ENCODE measurements around the gene CASZ1.

The CASZ1 gene

DNA sequence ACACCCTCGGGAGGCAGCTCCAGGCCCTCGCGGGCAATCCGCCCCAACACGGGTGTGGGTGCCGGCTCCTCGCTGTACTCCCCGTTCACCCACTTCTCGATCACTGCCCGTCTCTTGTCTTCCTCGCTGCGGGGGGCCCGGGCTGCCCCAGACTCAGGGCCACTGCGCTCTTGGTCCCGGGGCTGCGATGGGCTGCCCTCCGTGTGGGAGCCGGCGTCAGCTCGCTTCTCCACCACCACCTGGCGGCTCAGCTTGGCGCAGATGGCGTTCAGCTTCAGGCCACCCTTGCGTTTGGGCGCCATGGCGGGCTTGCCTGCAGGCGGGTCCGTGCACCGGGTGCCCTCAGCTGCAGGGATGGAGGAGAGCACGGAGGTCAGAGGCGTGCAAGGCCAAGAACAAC is 131.2 kb downstream of the CASZ1 start:
- DNase-seq, result no peak

DNA sequence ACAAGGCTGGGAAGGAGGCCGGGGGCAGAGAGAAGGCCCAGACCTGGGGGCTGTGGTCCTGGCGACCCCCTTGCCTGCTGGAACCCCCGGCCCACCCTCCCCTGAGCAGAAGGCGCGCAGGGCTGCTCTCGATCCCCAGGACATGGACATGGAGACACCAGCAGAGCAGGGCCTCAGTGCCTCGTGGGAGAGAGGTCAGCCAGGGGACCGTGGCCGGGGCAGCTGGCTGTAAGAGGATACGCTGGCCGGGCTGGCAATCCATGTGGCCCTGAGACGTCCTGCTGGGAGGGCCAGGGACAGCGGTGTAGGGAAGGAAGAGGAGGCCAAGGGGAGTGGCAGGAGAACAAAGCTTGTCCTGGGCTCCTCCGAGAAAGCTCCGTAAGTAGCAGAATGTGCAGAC is 132.2 kb downstream of the CASZ1 start:
- DNase-seq, result no peak

DNA sequence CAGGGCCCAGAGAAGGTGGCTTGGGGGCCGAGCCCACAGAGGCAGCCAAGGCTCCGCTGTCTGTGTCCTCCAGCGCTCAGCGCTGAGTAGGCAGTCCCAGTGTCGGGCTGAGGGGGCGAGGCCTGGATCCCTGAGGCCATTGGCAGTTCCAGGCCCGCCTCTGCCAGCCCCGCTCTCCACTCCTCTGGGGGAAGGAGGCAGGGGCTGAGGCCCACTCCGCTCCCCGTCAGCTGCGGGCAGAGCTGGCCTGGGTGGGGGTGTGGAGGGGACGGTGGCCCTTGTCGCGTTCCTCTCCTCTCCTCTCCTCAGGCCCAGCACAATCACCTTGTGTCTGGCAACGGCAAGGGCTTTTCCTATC is 132.8 kb downstream of the CASZ1 start:
- DNase-seq, result no peak

DNA sequence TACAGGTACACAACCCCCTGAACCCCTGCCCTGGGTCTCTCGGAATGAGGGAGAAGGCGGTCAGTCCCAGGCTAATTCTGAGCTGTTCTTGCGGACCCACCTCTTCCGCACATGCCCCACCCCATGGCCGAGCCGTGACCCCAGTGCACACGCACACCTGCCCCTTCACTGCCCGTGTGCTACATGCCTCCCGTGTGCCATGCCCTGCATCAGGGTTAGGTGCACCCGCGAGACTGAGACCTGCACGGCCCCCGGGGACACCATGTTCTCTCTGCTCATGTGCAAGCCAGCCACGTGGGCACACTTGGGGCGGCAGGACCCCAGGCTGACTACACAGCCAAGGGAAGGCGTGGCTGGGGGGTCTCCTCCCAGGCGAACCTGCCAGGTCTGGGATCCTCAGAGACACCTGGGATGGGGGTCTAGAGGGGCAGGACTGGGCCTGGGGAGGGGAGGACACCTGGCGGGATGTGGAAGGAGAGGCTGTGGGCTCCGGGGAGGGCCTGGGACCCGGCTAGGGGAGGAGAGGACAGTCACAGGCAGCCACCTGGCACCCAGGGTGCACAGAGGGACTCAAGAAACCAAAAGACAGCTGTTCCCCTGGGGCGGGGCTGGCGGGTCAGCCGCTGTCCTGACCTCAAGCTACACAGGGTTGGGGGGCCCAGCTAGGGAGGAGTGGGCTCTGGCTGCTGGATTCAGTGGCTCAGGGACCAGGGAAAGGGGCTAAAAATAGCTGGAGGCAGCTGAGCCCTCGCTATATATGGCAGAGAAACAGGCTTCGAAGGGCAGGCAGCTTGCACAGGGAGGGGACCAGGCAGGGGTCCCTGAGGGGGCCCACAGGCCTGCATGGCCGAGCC is 133.4 kb downstream of the CASZ1 start:
- DNase-seq, result no peak

DNA sequence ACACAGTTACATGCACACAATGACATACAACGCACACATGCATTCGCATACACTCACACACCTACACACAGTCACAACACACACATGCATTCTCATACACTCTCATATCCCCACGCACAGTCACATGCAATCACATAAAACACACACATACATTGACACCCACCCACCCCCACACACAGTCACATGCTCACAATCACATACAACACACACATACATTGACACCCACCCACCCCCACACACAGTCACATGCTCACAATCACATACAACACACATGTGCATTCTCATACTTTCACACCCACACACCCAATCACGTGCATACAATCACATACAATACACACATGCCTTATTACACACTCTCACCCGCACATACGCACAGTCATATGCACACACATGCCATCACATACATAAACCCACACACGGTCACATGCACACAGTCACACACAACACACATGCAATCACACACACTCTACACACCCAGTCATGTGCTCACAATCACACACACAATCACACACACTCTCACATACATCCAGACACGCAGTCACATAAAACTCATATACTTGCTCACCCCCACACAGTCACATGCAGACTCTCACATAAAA is 134.3 kb downstream of the CASZ1 start:
- DNase-seq, result no peak

DNA sequence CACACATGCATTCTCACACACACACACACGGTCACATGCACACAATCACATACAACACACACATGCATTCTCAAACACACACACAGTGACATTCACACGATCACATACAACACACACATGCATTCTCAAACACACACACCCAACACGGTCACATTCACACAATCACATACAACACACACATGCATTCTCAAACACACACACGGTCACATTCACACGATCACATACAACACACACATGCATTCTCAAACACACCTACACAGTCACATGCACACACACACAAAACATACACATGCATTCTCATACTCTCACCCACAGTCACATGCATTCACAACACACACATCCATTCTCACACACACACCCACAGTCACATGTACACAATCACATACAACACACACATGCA is 135.0 kb downstream of the CASZ1 start:
- no peak for DNase-seq

DNA sequence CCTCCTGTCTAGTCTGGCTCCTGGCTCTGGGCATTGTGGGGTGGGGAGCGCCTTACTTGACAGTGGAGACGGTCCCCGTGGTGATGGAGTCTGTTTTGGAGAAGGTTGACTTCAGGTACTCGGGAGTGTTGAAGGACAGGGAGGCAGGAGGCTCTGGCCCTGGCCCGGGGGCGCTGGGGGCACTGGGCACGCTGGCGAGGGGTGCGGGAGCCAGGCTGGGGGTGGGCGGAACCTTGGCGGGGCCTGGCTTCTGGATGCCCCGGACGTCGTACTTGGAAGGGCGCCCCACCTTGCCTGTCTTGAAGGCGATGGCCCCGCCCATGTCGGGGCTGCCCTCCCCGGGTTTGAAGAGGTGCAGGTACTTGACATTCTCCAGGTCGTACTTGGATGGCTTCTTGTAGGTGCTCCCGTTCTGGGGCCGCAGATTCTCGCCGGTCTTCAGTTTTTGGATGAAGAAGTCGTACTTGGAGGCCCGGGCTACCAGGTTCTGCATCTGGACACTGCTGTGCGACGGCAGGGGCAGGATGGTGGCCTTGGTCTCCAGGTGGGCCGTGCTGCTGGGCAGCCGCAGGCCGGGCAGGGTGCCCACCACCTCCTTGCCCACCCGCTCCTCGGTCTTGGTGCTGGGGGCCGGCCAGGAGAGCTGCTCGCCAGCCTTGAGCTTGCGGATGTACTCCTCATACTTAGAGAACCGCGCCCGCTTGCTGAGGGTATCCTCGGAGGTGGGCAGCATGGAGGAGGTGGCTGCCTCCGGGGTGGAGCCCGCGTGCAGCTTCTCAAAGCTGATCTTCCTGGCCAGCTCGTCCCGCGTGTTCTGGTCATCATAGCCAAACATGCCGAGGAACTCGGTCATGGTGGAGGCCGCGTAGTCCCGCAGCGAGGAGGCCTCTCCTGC is 136.6 kb downstream of the CASZ1 start:
- no peak for DNase-seq

DNA sequence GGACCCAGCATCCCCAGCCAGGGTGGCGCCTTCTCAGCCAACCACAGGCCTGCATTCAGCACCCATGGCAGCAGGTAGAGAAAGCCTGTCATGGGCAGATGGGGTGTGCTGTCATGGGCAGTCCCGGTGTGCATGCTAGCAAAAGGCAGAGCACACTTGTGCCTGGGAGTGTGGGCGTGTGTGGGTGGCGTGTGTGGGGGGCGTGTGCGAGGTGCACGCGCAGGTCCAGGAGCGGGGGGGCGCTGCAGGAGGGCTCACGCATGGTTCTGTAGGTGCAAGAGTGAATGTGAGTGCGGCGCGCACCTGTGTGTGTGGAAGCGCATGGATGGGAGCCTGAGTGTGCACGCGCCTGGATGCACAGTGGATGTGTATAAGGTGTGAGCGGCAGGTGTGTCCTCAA is 137.2 kb downstream of the CASZ1 start:
- DNase-seq, result no peak

DNA sequence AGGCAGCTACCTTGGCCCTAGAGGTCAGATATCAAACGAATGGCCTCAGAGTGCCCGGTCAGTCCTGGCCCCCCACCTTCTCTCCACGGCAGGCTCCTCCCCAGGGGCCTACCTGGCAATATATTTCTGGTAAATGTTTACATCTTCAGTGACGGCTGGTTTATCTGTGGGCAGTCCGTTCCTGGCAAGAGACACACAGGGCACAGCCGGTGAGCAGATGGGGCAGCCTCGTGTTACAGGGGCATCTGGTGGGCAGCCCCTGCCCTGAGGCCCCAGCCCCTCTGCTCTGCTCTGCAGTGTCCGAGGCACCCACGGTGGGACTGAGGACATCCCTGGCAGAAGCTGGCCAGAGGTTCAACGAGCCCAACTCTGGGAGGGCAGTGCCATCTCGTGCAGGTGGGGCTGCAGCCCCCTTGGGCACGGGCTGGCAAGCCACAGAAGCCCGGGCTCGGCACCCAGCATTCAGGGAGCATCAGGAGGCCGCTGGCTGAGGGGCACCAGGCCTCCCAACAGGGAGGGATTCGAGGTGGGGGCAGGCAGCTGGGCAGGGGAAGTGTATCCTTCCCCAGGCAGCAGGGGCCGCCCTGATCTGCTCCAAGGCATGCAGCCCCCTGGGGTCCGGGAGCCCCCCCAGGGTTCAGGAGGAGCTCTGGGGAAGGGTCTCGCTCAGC is 137.9 kb downstream of the CASZ1 start:
- DNase-seq, result no peak

DNA sequence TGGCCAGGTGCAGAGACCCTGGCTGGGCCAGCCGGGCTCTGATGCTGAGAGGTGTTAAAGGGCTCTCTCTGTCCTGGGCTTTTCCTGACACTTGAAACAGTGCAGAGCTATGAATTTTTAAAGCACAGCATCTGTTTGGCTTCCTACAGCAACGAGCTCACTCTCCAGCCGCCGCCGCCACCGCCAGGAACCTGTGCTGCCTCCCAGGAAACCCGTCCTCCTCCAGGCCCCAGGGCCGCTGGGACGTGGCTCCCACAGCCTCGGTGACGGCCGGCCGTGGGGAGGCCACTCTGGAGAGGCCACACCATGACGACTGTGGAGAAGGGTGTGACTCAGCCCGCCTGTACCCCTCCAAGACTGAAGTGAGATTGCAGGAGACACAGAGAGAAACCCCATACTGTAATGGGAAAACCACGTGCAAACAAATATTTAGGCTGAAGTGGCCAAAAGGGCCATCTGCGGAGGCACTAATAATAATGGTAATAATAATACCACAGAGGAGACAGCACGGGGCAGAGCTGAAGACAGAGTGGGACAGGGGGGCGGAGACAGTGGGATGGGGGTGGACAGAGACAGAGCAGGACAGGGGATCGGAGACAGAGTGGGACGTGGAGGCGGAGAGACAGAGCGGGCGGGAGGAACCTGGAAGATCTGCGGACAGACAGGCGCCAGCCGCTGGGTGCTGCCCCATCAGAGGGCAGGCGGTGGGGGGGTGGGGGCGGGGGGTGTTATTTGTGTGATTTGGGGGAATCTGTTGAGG is 139.2 kb downstream of the CASZ1 start:
- DNase-seq, result no peak

DNA sequence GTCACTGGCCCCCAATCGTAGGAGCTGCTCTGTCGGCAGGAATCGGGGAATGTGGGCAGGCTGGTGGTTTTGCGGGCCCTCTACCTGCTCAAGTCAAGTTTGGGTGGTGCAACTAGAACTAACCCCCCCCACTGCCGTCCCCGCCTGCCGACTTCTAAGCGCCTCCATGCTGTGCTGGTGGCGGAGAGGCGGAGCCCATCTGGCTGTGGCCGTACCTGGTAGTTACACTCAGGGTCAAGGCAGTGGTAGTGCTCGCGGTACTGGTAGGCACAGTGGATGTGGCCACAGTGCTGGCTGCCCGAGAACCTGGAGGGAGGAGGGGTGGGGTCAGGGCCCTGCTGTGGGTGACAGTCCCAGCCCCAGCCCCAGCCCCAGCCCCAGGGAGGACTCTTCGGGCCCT is 140.0 kb downstream of the CASZ1 start:
- DNase-seq, result no peak

DNA sequence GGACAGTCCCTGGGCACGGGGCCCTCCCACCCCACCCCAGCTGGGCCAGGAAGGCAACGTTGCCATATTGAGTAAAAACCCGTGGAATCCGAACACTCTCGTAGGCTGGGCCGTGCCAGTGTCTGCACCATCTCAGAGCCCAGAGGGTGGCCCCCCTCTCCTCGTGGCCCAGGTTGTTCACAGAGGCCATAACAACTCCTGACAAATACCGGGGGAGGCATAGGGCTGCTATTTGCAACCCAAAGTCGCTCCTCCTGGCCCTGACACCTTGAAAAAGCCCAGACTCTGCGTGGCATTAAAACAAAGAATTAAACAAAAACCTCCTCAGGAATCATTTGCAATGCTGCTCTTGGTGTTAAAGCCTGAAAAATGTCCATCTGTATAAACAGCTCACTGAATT is 141.4 kb downstream of the CASZ1 start:
- DNase-seq, result no peak

DNA sequence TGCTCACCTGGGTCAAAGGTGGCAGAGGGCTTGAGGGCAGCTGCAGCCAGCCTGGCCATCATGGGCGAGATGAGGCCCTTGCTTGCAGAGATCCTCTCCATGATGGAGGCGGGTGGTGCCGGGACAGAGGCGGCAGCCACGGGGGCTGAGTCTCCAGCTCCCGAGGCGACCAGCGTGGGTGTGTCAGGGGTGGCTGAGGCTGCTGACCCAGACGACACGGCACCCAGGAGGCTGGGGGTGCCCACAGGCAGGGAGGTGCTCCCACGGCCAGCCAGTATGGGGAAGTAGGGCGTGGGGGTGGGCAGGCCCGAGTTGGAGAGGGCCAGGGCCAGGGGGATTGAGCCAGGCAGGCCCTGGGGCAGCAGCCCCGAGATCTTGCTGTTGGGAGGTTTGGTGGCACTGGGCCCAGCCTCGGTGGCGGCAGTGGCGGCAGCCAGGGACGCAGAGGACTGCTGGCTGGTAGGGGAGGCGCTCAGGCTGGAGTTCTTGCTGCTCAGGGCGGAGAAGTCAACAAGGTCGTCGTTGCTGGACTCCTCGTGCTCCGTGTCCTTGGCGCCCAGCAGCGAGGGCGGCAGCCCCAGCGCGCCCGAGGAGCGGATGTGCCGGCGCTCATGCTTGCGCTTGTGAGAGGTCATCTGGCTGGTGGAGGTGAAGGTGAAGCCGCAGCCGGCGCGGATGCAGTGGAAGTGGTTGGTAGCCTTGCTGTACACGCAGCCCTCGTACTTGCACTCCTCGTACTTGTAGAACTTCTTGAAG is 142.9 kb downstream of the CASZ1 start:
- DNase-seq, result no peak

DNA sequence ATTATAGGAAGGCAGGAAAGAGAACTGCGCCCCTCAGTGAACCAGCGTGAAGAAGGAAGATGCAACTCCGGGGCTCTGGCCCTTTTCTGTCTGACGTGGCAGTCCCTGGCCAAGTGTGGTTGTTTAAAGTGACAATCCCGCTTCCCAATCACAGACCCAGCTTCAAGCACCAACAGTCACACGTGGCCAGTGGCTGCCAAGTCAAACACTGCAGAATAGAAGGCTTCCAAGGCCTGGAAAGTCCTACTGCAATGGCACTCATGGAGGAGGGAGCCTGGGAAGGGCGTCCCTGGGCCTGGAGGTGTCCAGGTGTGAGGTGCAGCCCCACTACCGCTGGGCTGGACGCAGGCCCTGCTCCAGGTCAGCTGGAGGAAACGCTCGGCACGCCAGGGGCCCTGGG is 143.8 kb downstream of the CASZ1 start:
- no peak for DNase-seq

DNA sequence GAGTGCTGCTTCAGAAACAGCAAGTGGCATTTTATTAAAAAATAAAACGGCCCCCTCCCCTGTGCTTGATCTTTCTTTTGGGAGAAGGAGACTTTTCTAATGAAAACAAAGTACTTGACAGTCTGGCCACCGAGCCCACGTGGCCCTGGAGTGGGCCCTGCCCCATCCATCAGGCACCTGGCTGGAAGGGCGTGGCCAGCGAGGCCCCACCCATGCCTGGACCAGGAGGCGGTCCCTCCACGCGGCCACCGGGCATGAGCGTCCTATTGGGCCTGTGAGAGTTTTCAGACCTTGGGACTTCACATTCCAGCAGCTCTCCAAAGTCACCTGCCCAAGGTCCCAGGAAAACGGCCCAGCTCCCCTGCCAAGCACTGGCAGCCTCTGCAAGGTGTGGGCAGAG is 144.7 kb downstream of the CASZ1 start:
- no peak for DNase-seq

DNA sequence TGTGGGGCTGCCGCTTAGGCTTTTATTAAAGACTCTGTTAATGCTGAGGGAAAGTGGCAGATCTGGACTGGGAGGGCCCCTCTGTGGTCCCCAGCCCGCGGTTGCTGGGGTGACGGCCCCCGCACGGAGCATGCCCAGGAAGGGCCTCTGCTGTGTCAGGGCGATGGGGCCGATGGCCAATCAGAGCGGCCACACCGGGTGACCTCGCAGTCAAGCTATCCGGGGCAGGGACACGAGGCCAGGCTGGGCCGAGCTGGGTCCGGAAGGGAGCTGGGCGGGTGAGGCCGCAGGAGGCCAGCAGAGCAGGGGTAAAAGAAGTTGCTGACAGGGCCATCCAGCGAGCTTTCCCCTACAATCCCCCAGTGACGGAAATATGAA is 145.1 kb downstream of the CASZ1 start:
- no peak for DNase-seq

DNA sequence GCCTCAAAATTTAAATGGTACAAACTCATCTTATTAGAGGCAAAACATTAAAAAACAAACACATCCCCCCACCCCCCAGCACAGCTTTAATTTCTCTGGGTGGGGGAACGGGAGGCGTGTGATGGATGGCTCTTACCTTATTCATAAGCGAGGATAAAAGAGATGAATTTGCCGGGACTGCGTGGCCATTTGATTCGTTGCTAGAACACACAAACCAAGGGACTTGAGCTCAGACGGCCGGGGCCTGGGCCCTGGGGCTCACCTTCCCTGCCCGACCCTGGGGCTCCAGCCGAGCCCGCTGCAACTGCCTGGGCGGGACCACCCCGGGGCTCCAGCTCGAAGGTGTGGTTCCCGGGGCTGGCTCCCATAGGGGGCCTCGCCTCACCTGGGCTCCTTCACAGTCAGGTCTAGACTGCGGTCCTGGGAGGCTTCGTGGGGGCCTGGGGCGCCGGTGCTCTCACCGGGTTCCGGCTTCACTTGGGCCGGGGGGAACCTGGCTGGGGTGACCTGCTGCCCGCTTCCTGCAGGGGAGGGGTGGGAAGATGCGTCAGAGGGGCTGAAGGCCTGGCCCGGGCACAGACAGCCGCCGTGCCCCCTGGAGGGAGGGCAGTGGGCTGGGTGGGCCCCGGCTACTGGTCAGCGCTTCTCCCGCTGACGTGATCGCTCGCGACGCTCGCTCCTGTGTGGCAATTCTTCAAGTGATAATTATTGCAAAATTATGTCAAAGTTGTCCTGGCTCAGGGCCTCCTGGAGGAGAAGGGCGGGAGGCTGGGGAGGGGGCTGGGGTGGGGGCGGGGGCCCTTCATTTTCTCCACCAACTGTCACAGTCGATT is 145.7 kb downstream of the CASZ1 start:
- no peak for DNase-seq

DNA sequence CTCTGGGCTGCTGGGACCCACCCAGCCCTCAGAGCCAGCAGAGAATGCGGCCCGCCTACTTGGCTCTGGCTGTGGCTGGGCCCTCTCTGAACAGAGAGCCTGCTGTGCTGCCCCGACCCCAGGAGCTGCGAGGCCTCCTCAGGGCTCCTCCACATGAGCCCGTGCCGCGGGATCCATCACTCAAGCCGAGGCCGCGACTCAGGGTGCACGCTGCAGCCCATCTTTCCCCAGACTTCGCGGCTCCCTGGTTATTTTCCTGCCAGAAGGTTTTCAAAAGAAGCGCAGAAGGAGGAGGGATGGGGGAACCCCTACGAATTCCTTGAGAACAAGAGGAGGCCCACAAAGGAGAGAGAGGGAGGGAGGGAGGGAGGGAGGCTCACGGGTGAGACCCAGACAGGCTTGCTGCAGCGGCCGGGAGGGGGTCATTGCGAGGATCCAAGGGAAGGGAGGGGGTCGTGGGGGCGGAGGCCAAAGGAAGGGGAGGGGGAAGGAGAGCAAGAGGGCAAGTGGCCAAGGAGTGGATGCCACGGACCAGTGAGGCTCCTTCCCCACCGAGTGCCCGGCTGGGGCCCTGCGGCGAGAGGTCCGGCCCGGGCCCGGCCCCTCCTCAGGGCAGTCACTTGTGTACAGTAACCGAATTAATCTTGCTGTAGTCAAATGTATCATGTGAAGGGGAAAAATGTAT is 146.8 kb downstream of the CASZ1 start:
- no peak for DNase-seq

DNA sequence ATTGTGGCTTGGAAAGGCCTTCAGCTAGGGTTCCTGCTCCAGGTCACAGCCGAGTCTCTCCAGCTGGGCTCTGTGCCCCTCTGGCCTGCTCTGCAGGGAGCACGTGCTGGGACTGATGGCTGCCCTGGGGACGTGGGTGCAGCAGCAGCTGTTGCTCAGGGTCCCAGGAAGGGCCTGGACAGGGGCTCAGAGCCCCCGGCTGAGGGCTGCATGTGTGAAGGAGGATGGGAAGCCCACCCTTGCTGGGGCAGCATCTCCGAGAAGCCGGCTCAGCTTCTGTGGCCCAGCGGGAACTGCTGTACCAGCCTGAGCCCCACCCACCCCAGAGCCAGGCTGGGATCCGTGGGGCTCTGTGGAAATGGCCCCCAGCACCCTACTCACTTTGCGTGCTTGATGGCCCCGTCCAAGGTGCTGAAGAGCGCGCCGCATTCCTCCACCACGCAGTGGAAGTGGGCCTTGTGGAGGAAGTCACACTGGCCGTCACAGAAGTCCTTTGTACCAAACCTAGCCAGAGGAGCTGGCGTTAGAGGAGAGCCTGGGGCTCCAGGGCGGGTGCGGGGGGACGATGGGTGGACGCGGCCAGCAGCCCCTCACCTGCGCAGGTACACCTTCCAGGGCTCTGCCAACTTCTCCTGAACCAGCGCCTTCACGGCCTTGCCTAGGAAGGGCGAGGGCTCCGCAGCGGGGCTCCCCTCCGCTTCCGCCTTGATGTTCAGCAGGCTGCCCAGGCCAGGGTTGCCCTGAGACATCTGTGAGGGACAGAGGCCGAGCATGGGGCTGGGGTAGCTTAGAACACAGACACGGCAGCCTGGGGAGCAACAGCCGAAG is 147.5 kb downstream of the CASZ1 start:
- no peak for DNase-seq

All from activated effector memory CD4-positive, alpha-beta T cell treated with Interleukin-2 at 50 U/mL for 16 hours (primary cell).